Activated CD4-positive, alpha-beta T cell treated with anti-CD3 and anti-CD28 coated beads, Interleukin-2, amount 50 U/mL, for 48 hours (primary cell): ENCODE results near the gene LAMB4.

Experiments used
- DNase-seq, 2 experiments: peaks; one replicate each; pipeline ENCODE4 v3.0.0-alpha.2; 2020

LAMB4 gene

GRCh38 chr7:108142675-108143259 is 12.6 kb upstream of the LAMB4 start:
- DNase-seq = no peak

DNA sequence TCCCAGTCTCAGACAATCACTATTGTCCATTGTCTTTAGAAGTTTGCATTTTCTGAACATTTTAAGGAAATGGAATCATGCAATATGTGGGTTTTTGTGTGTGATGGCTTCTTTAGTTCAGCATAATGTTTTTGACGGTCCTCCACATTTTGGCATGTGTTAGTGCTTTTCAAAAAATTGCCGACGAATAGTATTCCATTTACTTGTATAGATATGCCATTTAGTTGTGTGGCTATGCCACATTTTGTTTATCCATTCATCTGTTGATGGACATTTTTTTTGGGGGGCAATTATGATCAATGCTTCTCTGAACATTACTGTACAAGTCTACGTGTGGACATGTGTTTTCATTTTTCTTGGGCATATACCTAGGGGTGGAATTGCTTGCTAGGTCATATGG is 12.0 kb upstream of the LAMB4 start:
- DNase-seq = no peak

DNA sequence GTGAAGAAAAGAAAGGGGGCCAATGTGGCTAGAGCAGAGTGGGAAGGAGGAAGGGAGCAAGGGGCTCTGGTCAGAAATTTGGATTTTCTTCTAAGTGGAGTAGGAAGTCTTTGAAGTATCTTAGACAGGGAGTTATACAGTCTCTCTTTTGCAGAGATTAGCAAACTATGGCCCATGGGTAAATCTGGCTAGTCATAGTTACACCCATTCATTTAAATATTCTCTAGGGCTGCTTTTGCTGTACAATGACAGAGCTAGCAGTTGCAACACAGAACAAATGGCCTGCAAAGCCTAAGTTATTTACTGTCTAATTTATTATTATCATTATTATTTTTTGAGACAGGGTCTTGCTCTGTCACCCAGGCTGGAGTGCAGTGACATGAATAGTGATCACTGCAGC is 10.5 kb upstream of the LAMB4 start:
- DNase-seq = no peak

- DNase-seq = no peak
Observed at GRCh38 chr7:108138911-108139310, 8.8 kb upstream of the LAMB4 start.

GRCh38 chr7:108137993-108138392 is 7.8 kb upstream of the LAMB4 start:
- no peak for DNase-seq

DNA sequence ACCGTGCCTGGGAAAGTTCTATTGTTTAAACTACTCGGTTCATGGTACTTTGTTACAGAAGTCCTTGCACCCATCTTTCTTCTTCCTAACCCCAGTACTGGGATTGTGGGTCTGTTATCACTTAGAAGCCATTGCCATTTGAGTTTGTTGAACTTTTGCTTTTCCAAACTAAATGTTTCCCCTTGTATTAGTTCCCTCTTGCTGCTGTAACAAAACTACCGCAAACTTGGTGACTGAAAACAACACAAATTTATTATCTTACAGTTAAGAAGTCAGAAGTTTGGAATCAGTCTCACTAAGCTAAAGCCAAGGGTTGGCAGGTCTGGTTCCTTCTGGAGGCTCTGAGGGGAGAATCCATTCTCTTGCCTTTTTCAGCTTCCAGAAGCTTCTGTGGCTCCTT is 6.9 kb upstream of the LAMB4 start:
- no peak for DNase-seq

DNA sequence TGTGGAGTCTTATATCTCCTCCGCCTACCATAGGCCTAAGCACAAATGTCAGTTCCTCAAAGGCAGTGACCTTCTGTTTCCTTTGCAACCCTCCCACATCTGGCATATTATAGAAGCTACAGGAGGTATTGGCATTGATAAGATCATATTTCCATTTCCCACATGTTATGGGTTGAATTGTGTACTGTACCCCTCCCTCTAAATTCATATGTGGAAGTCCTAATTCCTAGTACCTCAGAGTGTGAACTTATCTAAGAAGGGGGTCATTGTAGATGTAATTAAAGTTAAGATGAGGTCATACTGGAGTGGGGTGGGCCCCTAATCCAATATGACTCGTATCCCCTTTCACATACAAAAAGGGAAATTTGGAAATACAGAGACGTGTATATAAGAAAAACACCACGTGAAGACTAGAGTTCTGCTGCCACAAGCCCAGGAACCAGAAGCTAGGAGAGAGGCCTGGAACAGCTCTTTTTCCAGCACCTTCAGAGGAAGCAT is 6.1 kb upstream of the LAMB4 start:
- DNase-seq = no peak

- DNase-seq = peak; percentile 33 to 48
Observed at GRCh38 chr7:108135446-108136190, 5.5 kb upstream of the LAMB4 start.

DNA sequence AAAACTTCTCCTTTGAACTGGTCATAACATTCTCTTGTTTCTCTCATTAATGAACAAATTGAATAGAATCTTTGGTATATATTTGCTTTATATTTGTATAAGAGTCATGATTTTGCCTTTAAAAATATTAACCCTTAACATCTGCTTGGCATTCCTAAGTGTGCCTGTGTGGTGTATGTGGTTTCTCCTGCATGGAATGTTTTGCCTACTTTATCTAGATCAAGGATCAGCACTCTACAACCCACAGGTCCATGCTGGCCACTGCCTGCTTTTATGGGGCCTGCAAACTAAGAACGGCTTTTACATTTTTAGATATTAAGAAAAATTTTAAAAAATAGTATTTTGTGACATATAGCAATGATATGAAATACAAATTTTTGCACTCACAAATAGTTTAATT is 4.3 kb upstream of the LAMB4 start:
- DNase-seq = no peak

DNA sequence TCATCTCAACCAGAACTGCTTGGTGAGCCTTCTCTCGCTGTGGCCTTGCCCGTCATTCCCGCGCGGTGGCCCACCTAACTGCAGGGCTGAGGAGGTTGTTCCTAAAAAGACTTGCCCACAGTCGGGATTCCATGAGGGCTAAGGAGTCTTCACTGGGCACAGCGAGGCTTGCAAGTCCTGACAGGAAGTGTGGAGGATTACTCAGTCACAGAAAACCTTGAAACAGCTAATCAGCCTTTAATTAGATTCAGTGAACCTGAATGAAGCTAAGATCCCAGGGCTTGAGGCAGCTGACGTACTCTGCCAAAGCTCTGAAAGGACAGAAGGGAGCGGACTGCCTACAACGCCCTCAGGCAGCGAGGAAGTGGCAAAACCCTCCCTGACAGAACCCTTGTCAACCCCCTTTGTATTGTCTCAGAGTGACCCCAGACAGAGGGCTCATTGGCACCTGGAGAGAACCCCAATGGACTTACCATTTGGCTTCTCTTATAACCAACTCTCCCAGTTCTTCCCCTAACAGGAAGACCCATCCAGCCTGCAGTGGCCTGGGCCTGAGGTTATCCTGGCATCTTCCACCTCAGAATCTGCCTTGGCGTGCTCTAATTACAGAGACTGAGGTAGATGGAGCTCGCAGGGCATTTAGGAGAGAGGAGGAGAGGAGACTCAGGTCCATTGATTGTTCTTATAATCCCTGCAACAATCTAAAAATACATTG is 2.5 kb upstream of the LAMB4 start:
- DNase-seq = no peak

GRCh38 chr7:108129018-108129965 is 869 bp downstream of the LAMB4 start:
- DNase-seq = no peak

DNA sequence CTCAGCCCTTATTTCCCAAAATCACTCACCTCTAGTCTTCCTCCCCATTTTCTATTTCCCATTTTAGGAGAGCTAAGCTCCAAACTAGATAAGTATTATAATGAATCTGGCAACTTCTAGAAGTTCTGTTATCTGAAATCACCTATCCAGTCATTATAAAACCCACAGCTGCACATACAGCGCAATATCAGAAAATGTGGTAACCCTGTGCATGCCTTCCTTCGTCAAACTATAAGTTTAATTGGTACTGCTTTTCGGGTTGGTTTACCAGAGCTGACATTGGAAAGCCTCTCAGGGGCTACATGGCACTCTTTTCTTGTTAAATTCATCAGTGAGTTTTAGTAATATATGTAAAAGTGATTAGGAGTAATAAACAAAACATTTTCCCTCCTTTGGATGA is 1.6 kb downstream of the LAMB4 start:
- DNase-seq = no peak

DNA sequence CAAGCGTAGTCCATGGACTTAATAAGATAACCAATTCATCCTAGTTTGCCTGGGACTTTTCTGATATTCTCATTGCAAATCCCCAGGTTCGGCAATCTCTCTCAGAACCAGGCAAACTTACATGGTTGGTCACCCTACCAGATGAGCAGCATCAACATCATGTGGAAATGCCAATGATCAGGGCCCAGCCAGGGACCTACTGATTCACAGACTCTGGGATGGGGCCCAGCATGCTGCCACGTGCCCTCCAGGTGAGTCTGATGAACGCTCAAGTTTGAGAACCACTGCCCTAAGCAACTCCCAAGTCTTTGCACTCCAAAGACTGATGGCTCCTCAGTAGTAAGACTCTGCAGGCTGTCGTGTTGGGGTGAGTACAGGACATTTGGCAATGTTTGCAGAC is 2.7 kb downstream of the LAMB4 start:
- no peak for DNase-seq

GRCh38 chr7:108124820-108125219 is 5.3 kb downstream of the LAMB4 start:
- no peak for DNase-seq

DNA sequence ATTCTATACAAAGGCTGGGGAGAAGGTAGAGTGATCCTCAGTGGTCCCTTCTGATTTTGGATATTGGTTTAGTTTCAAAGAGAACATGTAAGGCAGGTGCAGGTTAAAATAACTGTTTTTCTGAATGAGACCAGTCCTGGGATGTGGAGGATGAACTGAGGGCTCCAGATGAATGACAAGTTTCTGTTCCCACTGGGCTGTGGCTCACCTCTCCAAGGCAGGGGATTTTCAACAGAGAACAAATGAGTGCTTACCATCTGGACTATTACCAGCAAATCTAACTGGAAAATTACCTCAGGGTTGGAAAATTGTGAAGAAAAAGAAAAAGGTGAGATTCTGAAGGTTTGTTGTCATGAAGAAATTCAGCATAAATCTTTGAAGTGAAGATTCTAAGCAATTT is 8.0 kb downstream of the LAMB4 start:
- no peak for DNase-seq

- DNase-seq = no peak
Observed at GRCh38 chr7:108120933-108121332, 9.2 kb downstream of the LAMB4 start.

DNA sequence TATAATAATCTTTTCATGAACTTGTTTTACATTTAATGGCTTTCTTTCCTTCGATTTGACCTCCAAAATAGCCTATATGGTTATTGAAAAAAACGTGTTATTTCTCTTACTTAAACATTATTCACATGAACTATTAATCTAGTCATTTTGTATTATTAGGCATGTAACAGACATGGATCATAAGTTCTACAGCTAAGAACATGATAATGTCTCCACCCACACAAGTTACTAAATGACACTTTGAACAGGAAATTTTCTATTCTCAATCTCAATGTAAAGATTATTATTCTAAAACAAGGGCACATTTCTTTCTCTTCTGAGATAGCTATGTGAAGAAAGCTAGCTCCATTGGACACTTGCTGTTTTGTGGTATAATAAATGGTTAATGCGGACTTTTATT is 10.0 kb downstream of the LAMB4 start:
- DNase-seq = no peak

- no peak for DNase-seq
Observed at GRCh38 chr7:108118959-108119358, 11.2 kb downstream of the LAMB4 start.

DNA sequence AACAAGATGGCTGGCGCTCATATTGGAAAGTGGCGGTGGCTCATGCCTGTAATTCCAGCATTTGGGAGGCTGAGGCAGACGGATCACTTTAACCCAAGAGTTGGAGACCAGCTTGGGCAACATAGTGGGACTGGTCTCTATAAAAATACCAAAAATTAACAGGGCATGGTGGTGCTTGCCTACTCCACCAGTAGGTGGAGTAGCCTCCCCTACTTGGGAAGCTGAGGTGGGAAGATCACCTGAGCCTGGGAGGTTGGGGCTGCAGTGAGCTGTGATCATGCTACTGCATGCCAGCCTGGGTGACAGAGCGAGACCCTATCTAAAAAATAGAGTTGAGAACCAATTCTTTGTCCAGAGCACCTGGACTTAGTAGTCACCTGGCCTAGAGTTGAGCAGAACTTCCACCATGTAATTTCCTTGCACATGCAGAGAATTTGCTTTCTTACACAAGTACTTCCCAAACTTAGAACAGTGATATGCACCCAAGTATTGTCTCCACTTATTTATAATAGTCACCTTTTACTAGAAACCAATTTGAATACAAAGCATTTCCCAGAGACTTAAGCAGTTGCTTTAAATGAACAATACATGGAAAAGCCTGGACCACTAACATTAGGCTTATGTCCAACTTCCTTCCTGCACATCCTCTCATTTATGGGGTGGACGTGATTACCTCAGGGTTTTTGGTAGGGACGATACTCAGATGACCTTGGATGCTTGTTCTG is 15.9 kb downstream of the LAMB4 start:
- DNase-seq = no peak

GRCh38 chr7:108112683-108113082 is 17.5 kb downstream of the LAMB4 start:
- DNase-seq = no peak

GRCh38 chr7:108109221-108109908 is 20.8 kb downstream of the LAMB4 start:
- DNase-seq = no peak

- no peak for DNase-seq
Observed at GRCh38 chr7:108108131-108108530, 22.0 kb downstream of the LAMB4 start.
